IPS-NIHi11 (cell line): ENCODE data around the gene IFNG.

Experiments used
- DNase-seq: peaks from one replicate; pipeline ENCODE4 v3.0.0; 2012; ENCODE audit warnings: mixed read lengths, low spot score

The IFNG gene

DNA sequence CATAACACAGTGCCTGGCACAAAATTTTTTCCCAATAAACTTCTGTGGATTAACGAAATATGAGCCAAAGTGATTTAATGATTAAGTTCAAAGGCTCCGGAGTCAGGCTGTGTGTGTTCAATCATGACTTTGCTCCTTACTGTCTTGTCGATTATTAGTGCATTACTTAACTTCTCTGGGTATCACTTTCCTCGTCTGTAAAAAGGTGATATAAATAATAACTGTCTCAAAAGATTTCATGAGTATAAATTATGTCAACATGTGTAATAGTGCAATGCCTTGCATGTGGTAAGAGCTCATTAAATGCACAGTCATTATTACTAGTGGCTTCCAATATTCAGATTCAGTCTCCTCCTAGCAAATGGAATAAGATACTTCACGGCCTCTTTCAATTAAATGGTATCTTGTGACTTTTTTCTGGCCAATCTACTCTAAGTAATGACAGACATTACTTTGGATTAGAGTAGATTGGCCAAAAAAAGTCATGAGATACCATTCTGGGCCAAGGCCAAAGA lies 6.8 kb upstream of the IFNG start:
- DNase-seq = no peak

DNA sequence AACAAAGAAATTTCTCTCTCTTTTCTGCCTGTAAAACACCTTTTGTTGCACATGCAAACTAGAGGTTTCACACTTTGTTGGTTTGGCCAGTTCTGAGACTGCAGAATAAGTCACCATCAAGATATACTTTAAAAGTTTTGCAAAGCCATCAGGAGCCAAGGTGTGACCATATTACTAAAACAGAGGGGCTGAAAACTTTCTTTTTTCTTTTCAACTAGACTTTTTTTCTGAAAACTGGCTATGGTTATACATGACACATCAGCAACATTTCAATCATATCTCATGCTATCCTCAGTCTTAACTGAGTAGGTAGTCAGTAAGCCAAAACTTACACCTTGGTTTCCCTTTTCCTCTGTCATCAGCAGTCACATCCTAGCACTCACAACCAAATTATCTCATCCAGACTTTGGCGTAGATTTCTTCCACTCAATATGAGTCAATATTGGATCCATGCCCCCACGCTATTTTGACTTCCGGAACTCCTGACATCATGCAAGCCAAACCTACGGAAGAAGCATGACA lies 4.1 kb upstream of the IFNG start:
- no peak for DNase-seq

DNA sequence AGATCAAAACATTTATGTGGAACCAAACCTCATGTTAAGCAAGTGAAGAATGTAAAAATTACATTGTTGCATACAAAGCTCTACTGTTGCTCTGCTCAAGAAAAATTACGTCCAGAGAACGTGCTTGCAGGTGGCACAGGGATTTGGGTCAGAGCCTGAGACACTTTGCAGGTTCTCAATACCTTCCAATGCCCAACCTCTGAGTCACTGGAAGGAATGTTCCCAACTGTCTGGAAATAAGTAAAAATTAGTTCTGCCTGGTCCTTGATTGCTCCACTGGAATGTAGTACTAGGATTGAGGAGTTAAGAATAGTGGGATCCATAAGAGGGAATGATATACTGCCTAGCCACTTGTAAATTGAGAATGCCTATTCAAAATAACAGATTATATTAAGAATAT lies 2.8 kb upstream of the IFNG start:
- no peak for DNase-seq

DNA sequence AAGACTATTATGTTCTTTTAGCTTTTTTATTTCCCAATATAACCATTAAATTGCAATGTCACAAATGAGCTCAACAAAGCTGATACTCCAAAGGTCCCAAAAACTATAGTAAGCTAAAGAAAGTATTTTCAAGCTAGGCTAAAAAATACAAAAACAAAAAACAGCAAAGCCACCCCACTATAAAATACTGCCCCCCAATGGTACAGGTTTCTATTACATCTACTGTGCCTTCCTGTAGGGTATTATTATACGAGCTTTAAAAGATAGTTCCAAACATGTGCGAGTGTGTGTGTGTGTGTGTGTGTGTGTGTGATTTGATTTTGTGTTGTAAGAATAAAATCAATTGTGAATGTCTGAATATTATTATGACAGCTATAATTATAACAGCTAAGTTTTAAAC lies 1.1 kb downstream of the IFNG start:
- DNase-seq = no peak

DNA sequence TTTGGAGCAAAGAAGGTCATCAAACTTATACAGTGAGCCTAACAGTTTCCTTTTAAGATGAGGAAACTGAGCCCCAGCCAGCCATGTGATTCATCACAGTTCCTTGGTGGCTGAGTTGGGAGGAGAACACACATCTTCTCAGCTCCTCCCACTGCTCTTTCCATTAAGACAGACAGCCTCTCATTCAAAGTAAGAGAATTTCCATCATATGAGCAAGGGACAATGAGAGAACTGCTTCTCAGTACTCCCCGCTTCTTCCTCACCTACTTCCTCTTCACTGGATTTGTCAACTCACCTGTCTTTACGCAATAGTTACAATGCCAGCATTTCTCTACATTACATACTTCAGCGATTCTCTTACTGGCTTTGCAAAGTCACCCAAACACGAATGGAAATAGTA lies 2.2 kb downstream of the IFNG start:
- DNase-seq = no peak

DNA sequence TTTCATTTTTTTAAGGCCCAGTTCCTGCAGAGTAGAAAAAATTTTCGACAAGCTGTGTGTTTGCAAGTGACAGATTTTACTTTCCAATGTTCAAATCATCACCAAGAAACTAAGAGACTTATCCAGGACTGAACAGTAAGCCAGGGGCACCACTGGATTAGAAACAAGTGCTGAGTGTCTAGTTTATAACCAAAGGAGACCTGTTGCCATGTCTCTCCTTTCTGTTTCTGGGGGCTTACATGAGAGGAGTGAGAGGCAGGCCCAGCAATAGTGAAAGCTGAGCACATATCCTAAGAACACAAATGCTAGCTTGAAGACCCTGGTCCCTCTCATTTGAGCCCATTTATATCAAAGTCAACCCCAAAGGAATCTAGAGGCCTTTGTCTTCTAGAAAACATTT lies 2.9 kb downstream of the IFNG start:
- DNase-seq = no peak

DNA sequence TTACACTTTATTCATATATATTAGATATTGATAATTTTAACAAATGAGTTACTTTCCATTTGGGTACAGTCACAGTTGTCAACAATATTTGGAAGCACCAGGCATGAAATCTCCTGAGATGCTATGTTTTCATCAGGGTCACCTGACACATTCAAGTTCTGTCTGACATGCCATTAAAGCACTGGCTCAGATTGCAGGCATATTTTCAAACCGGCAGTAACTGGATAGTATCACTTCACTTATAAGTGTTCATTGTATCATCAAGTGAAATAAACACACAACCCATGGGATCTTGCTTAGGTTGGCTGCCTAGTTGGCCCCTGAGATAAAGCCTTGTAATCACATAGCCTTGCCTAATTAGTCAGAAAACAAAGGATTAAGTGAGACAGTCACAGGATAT lies 4.8 kb downstream of the IFNG start:
- no peak for DNase-seq

DNA sequence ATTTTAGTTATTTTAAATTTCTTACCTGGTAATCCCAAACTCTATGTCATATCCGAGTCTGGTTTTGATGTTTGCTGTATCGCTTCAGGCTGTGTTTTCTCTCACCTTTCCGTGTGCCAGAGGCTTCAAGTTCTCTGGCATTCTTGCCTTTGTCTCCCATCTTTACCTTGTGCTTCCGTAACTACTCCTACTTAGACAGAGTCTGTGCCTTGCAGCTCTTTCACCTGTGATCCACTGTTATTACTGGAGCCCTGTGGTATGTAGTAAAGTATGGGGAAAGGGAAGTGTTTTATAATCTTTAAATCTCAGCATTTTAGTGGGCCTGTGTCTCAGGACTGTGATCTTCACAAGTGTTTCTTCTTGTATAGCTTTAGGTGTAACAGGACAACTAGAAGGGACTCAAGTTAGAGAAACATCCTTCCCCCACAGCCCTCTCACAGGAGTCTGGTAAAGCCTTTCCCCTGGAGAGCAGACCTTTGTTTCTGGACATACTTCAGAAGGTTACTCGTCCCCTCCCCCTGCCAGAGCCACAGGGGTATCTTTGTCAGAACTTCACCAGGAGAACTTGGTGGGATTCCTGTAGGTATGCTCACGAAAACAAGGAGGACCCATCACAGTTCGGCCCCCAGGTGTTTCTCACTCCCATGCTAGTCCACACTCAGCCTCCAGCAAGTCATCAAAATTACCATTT lies 11.1 kb downstream of the IFNG start:
- peak; percentile 29 for DNase-seq

DNA sequence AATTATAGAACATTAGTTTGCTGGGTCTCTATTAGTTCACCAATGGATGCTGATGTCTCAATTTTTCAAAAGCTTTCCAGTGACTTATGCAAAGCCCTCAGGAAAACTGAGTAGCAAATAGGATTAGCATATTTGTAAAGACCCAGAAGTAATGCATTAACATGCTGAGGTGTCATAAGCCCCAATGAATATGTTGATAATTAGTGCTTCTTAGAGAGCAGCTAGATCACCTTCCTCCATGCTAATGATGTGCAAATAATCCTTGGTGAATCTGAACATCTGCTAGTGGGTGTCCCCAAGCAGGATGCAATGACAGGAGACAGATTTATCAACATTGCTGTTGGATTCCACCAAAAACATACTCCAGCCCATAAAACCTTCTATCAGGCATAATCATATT lies 19.0 kb downstream of the IFNG start:
- no peak for DNase-seq

DNA sequence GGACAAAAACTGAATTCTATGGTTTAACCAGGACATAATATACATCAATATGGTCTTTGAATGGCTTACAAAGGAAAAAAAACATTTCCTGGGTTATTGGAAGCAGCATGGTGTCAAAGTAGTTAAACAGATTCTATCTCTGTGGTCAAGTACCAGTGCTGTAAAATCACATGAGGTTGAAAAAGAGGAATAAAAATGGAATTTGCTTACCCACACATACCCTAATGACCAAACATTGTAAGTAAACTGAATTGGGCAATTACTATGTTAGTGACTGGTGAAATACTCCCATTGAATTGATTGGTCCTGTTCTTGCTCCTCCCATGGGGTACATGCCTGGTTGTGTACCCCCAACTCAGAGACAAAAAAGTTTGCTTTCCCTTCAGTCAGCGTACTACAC lies 19.6 kb downstream of the IFNG start:
- DNase-seq = no peak

DNA sequence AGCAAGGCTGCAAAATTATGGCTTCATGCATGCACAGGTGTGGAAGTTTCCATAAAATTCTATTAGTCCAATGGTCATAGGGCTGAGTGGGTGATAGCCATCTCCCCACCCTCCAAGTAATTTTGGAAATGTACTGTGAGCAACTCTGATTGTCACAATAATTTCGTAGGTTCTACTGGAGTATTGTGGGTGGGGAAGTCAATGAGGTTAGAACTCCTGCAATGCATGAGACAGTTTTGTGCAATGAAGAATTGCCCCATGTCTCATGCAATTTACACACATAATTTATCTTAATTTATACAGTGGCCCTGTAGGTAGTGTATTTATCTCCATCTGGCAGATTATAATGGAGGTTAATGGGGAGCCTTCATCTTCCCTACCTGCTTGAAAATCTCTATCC lies 20.5 kb downstream of the IFNG start:
- DNase-seq = no peak

DNA sequence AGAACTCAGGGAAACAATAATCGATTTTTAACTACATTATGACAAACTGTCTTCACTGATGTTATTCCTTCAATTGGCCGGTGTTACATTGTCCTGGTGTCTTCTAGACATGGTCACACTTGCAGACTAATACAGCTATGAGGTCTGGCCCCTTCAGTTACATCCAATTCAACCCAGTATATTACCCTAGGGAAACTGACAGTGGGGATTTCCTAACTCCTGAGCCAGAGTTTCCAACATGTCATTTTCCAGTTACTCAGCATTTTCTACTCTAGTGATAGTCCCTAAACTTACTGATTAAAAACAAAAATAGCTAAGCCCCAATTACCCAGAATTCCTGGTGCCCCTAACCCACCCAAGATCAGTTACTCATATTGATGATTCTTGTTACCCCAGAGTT lies 21.1 kb downstream of the IFNG start:
- DNase-seq = no peak

DNA sequence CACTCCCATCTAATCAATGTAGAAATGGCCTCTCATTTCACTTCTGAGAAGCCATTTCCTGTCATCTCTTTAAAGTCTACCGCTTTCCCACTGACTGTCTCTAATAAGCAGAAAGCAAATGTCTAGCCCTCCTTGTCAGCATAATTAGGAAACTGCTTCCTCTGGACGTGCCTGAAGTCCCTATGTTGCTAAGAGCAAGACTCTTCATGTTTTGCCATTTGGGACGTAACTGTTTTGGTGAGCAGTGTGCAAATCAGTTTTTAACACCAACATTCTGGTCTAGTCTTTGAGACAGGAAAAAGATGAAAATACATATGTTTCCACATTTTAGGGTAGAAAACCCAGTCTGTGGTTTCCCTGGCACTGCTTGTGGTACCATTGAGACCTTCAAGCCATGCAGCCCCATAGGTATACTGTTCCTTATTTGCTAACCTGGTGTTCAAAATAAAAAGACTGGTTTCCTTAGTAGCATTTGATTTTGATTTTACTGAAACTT lies 22.2 kb downstream of the IFNG start:
- no peak for DNase-seq

DNA sequence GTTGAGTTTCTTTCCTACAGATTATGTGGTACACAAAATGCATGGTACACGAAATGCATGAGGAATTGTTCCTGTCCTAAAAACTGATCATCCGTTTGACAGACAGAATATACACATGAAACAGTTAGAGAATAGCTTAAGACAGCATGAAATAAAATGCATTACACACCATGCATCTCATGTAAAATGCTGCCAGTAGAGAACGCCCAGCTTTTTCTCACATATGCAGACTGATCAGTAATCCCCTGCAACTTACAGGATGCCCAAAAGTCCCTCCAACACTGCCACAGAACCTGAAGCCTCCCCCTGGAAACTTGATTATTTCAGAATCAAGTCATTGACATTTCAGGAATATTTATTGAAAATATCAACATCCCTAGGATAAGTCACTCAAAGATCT lies 24.0 kb downstream of the IFNG start:
- DNase-seq = no peak

DNA sequence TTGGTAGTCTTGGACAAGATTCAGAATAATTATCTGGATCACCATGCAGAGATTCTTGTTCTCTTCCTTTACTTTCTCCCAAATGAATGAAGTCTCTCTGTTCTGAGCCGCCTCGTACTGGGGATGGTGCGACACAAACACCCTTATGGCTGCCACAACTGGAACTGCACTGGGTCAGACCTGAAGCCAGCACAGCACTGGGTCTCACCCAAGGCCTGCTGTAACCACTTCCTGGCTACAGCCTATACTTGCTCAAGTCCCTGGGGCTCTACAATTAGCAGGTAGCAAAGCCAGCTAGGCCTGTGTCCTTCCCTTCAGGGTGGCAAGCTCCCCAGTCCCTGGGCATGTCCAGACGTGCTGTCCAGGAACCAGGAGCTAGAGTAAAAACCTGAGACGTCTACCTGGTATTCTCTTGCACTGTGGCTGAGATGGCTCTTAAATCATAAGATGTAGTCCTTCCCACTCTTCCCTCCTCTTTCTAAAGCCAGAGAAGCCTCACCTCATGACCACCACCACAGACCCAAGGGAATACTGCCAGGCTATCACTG lies 27.6 kb downstream of the IFNG start:
- no peak for DNase-seq

DNA sequence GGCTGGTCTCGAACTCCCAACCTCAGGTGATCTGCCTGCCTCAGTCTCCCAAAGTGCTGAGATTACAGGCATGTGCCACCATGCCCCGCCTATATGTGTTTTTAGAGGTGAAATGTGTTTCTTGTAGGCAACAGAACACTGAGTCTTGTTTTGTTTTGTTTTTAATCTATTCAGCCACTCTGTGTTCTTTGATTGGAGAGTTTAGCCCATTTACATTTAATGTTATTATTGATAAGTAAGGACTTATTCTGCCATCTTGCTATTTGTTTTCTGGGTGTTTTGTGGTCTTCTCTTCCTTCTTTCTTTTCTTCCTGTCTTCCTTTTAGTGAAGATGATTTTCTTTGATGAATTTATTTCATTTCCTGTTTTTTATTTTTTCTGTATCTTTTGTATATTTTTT lies 29.6 kb downstream of the IFNG start:
- DNase-seq = no peak

DNA sequence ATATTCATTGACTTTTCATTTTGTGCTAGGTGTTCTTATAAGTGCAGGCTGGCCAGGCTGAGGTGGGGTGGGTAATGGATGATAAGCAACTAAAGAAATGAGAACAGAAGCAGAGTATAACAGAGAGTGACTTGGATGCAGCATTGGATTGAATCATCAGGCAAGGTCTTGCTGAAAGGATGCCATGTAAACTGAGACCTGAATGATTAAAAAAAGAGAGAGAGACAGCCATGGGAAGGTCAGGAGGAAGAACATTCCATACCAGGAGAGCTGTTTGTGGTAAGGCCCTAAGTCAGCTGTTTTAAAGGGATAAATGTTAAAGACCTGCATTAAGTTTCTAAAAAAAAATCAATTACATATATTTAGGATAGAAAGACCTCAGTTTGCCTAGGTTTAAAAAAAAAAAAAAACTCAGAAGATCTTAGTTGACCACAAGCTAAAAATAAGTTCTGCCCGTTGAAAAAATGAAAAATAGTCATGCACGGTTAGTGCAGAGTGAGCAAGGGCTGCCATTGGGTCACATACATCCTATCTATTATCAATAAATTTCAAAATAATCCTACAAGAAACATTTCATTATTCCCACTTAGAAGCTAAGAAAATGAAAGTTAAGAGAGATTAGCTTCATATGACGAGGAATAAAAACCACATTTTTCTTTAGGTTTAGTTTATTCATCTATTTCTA lies 37.2 kb downstream of the IFNG start:
- no peak for DNase-seq

DNA sequence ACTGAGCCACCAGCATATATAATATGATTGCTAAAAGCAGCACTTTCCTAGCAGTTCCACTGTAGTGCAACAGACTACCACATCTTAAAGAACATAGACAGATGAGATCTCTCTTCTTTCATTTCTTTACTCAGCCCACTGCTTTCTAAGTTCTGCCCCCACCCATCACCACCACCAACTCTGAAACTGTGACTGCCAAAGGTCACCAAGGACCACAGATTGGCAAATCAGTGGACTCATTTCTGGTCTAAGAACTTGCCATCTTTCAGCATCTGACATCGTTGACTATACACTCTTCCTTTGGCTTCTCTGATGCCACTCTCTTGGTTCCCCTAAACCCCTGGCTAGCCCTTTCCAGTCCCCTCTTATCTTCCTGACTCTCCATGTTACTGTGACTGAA lies 38.4 kb downstream of the IFNG start:
- no peak for DNase-seq

DNA sequence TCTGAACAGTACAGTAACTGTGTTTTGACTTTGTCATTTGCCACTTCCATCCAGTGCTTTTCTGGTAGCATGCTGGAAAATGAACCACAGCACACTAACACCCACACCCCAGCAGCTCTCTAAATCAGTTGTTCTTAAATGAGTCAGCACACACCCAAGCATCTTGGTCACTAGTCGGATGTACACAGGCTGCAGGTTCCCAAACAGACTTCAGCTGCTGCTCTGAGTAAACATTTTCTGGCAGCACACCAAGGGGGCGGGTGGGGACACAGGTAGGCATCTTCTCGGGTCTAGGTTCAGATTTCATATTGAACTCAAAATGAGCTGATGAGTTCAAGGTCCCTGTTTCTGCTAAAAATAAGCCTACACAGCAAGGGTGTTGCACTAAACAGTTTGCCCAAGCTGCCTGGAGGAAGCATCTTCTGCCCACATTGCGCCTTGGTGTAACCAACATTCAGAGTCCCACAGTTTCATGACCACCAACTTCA lies 39.8 kb downstream of the IFNG start:
- DNase-seq = no peak

DNA sequence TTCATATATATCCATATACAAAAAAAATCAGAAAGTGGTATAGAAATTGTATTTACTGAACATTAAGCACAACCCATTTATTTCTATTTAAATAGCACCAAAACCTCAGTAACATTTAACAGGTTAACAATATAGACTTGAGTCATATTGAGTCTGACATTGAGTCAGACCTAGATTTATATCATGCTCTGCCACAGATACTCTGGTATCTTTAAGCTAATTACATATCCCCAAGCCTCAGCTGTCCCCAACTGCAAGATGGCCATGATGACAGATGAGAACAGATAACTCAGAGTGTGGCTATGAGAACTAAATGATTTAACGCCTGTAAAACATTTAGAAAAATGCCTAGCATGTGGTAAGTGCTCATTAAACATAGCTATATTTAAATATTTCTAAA lies 40.3 kb downstream of the IFNG start:
- no peak for DNase-seq

DNA sequence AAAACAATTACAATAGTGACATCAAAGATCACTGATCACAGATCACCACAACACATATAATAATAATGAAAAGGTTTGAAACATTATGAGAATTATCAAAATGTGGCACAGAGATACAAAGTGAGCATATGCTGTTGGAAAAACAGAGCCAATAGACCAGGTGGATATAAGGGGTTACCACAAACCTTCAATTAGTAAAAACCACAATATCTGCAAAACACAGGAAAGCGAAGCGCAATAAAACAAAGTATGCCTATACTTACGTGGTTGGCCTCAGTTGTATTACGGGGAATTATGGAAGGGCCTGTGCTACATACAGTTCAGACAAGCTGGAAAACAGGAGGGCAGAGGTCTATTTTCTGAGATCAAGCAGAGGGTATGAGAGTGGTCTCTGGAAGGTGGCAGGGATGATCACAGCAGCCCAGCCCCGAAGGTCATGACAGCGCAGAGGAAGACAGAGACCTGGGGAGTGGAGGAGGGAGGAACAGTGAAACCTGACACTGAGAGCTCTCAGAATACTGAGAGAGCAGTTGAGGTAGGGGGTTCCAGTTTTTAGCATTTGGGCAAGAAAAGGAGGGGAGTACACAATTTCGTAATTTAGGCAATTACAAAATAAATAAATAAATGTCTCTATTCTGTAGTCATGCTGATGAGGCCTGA lies 41.3 kb downstream of the IFNG start:
- peak; percentile 51 for DNase-seq

DNA sequence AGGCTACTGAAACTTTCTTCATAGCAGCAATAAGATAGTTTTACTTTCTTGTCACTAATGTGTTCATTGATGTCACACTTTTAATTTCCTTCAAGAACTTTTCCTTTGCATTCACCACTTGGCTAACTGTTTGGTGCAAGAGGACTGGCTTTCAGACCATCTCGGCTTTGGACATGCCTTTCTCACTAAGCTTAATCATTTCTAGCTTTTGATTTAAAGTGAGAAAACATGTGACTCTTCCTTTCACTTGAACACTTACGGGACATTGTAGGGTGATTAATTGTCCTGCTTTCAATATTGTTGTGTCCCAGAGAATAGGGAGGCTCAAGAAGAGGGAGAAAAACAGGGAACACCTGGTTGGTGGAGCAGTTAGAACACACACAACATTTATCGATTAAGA lies 41.9 kb downstream of the IFNG start:
- DNase-seq = no peak

DNA sequence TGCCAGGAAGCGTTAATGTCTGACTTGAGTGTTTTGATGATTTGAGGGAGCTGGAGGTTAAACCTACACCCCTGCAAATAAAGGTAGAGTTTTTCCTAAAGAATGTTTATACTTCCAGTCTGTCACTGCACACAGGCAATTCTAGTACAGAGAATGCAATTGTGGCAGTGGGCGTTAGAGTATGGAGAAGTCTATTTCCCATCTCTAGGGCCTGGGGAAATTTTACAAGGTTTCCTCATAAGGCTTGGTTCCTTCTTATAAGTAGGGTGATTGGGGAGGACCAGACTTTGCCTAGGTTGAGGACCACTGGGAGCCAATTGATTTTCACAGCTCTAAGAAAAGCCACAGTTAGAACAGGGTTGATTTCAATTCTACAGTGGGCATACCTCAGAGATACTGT lies 44.3 kb downstream of the IFNG start:
- no peak for DNase-seq
